ENCODE data around the gene GAS6.
"Not testable (repeated sequence)": the region's sequence is repeated elsewhere in the genome, so short reads cannot be mapped to it uniquely, and the experiment has no call there.

GAS6 gene

GRCh38 chr13:113805431-113806103, 58.3 kb downstream of the GAS6 start:
- DNase-seq = no peak

DNA sequence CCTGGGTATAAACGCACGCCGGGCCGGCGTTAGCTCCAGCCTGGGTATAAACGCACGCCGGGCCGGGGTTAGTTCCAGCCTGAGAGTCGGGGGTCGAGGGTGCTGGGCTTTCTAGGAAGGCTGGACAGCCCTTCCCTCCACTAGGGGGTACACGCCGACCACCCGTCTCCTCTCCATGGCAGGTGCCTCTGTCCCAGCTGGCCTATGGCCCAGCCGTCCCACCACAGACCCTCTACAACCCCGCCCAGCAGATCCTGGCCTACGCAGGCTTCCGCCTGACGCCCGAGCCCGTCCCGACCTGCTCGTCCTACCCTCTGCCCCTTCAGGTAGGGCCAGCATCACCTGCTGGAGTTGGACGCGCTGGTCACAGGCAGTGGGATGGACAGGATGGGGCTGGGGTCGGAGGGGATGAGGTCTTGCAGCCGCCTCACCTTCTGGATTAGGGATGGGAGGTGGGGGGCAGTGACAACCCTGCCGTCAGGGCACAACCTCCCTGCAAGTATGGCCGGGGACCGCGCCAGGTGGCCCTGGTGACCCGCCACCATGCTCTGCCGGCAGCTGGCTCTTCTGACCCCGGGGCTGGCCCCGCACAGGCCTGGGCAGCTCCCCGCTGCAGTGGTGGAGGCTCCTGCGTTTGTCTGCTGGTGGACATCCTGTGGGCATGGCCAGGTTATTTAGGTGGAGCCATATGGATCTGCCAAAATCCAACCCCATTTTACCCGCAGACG, 59.0 kb downstream of the GAS6 start:
- no peak for DNase-seq

GRCh38 chr13:113804017-113804702, 59.7 kb downstream of the GAS6 start:
- DNase-seq = no peak

DNA sequence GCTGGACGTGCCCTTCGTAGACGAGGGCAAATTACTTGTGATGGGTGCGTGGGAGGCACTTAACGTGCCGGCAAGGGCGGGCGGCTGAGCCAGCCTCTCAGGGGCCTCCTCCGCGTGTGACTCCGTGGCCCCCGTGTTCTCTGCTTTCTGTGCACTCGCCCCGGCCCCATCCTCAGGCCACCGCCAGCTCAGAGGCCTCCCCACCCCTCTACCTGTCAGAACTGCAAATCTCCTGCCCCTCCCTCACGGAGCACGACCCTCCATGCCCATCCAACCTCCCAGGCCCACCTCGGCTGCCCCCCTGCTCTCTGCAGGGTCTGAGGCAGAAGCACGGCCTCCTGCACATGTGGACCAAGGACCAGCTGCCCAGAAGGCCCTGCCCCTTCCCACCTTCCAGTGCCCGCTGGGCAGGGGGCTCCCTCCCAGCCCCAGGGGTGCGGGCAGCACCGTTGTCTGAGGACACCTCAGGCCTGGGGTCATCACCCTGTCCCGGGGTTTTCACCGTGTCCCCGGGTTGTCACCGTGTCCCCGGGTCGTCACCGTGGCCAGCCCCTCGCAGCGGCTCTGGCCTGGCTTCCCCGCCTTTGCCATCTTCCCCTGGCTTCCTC, 60.4 kb downstream of the GAS6 start:
- DNase-seq = no peak

- DNase-seq = no peak
Observed at GRCh38 chr13:113802761-113803160, 61.1 kb downstream of the GAS6 start.

DNA sequence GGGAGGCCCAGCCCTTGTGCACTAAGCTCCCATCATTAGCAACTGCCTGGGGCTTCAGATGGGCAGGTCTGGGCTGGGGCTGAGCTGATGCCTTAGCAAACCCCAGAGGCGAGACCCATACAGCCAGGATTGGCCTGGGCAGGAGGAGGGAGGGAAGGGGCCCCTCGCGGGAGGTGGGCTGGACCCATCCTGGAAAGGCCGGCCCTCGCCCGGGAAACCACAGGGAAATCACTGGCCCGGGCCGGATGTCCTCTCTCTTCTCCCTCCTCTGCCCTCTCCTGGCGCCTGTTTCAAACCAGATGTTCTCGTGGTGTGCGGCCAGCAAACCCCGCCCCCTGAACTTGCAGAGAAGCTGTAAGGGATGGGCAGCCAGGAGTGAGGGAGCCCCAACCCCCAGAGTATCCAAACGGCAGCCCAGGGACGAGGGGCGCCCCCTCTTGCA, 61.8 kb downstream of the GAS6 start:
- no peak for DNase-seq

DNA sequence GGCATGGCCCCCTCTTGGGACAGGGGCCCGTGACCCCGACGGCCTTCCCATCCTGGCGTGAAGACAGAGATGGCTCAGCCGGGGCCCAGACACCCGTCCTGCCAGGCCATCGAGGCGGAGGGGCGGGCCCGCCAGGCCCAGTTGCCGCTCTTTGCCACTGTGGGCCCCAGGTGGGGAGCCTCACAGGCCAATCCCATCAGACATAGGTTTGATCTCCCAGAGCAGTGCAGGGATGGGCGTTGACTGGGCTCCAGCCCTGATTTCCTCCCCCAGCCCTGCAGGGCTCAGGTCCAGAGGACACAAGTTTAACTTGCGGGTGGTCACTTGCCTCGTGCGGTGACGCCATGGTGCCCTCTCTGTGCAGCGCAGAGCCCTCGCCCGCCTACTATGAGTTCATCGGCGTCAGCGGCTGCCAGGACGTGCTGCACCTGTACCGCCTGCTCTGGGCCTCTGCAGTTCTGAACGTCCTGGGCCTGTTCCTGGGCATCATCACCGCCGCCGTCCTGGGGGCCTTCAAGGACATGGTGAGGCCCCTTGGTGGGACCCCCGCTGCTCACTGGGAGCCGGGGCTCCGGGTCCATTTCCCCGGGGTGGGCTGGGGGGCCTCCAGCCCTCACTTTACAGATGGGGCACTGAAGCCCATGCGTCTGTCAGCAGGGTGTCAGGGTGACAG, 62.5 kb downstream of the GAS6 start:
- DNase-seq = no peak

DNA sequence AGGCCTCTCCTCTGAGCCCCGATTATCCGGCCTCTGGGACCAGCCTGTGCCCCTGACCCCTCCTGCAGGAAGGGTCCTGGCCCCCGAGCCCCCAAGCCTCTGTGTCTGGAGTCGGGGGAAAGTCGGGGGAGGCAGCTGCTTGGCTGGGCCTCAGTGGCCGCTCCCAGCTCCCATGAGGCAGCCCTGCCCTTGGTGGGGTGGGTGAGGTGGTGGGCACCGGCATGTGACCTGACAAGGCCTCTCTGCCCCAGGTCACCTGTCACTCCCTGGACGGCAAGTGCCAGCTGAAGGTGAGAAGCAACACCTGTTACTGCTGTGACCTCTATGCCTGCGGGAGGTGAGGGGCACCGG, 63.3 kb downstream of the GAS6 start:
- no peak for DNase-seq

GRCh38 chr13:113798200-113798811, 65.6 kb downstream of the GAS6 start:
- DNase-seq = no peak

GRCh38 chr13:113796964-113797676, 66.8 kb downstream of the GAS6 start:
- DNase-seq = no peak

- no peak for DNase-seq
Observed at GRCh38 chr13:113796211-113796963, 67.5 kb downstream of the GAS6 start.

- not testable (repeated sequence) for DNase-seq
Observed at GRCh38 chr13:113795362-113795761, 68.5 kb downstream of the GAS6 start.

- no peak for DNase-seq
Observed at GRCh38 chr13:113794764-113795173, 69.1 kb downstream of the GAS6 start.

DNA sequence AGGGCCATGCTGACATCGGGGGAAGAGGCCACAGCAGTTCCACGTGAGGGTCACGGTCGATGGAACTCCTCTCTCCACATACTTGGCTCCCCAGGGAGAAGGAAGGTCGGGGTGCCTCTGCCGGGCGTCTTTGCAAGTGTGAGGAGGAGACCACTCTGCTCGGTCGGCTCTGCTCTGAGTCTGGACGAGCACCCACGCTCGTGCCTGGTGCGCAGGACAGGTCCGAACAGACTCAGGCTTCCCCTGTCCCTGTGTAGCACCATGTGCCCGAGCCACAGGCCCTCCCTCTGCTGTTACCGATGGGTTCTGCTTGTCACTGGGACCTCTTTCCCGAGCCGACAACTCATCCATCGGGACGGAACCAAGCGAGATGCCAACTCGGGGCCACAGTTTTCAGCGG, 69.8 kb downstream of the GAS6 start:
- no peak for DNase-seq

DNA sequence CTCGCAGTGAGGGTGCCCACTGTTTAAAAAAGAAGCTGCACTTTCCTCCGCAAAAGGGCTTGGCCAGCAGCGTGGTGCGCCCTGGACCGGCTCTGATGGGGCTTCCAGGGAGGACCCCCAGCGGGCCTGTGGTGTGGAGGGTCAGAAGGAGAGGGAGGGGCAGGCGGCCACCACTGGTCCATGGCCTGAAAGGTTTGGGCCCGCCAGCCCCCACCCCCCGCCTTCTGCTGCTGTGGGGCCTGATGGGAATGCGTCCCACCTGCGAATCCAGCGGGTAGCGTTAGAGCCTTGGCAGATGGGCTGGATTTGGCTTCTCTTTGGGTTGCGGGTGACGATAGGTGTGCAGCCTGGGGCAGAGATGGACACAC, 70.2 kb downstream of the GAS6 start:
- no peak for DNase-seq

DNA sequence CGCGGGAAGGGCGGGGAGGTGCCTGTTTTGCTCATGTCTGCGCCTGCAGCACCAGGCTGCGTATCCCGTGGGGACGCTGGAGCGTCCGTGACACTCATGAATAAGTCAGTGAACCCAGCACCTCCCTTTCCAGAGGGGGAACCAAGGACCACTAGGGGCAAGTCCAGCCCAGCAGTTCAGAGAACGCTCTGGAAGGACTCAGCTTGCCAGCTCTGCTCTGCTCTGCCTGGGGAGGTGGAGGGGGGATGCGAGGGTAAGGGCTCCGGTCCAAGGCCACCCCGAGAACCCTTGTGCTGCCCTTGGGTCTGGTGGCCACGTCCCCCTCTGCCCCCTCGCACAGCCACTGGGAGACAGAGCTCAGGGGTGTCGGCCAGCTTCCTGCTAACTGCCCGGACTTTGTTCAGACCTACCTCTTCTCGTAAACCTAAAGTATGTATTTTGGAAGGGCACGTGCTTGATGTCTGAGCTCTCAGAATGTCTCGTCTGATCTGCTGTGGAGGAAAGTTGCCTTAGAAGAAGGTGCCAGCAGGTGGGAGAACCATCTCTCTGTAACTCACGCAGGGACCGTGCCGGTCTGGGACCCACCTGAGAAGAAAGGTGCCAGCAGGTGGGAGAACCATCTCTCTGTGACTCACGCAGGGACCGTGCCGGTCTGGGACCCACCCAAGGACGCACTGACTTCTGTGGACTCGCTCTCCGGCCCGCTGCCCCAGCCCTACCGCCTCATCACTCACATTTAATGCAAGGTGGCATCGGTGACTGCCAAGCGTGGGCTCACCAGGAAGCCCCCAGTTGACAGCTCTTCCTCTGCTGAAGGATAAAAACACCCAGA, 70.8 kb downstream of the GAS6 start:
- DNase-seq = no peak

DNA sequence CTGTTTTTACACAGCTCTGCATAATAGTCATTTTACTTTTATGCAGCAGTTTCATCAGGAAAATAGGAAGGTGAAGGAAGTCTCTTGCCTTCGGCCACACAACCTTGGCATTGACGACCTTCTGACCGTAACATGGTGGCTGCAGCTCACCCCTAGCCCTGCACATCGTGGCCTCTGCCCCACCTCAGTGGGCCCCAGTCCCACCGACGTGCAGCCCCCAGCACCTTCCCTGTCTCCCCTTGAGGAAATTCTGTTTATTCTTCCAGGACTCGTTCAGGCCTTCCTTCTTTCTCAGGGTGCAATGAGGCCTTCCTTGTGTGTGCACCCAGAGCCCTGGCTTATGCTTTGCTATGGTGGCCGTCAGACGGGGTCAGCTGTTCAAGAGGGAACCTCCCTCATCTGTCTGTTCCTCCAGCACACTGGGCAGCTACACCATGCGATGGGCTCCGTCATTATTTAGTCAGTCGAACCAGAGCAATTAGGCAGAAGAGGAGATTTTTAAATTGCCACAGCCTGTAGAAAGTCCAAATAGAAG, 71.6 kb downstream of the GAS6 start:
- no peak for DNase-seq

GRCh38 chr13:113791761-113792160, 72.1 kb downstream of the GAS6 start:
- no peak for DNase-seq

- no peak for DNase-seq
Observed at GRCh38 chr13:113791226-113791625, 72.7 kb downstream of the GAS6 start.

DNA sequence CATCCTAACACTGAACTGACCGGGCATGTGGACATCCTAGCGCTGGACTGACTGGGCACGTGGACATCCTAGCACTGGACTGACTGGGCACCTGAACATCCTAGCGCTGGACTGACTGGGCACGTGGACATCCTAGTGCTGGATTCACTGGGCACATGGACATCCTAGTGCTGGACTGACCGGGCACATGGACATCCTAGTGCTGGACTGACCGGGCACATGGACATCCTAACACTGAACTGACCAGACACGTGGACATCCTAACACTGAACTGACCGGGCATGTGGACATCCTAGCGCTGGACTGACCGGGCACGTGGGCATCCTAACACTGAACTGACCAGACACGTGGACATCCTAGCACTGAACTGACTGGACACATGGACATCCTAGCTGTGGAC, 73.9 kb downstream of the GAS6 start:
- DNase-seq = not testable (repeated sequence)

Measured in effector CD8-positive, alpha-beta T cell (primary cell).